ENCODE data around the gene PHKB. TPM values are rescaled to one million over a fixed set of nuclear protein-coding genes. Genes with fewer than 3 reads are reported as not detected.

The PHKB gene
- total RNA-seq, 4 donors from 2014 or later: 74.1 to 126 (median 101) TPM

DNA sequence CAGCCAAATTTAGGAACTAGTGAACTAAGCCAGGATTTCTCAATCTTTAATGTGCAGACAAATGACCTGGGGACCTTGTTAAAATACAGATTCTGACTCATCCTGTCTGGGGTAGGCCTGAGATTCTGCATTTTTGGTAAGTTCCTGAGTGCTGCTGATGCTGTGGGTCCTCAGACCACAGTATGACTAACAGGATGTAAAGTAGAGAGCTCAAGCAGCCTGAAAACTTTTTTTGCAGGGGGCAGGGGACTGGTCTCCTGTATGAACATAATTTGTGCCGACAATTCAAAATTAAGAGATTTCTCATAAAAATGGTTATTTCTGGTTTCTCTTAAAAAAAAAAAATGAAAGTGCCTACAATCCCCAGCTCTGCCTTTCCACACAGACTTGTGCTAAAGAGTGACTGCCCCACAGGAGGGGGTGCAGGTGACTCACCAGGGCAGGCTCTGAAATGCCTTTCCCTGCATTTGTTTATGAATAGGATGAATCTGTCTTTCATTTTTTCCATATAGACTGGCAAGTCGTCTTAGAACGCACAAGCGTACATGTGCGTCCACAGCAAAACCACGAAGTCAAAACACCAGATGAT lies 271.5 kb downstream of the PHKB start:
- H3K4me1 ChIP-seq: peaks cover 0 to 7% (median 0%) of the 10 kb centered on the region in 4 donors
- H3K27me3 ChIP-seq: no peaks in the 10 kb centered on the region
- H3K4me3 ChIP-seq: no peak overlapping the region
- in situ Hi-C loops (cut with MboI; ENCODE audit: low pct_ligation_motif_present in 1 of 4, low pct_unique_long_range_greater_than_20kb in 1 of 4, low sequenced_read_pairs in 3 of 4): loop anchor here in 1 of 4 donors (25.0 kb wide), 1 partner anchor 95 kb away; no protein-coding TSS in a partner anchor
- no peak for TF ChIP-seq POLR2AphosphoS5 (IDR thresholded peaks at IDR 0.05)
- no peak for TF ChIP-seq POLR2A (IDR thresholded peaks at IDR 0.05)
- TF ChIP-seq EP300 (IDR thresholded peaks at IDR 0.05; ENCODE audit: low read depth): no peak
- TF ChIP-seq, protein P1, sequence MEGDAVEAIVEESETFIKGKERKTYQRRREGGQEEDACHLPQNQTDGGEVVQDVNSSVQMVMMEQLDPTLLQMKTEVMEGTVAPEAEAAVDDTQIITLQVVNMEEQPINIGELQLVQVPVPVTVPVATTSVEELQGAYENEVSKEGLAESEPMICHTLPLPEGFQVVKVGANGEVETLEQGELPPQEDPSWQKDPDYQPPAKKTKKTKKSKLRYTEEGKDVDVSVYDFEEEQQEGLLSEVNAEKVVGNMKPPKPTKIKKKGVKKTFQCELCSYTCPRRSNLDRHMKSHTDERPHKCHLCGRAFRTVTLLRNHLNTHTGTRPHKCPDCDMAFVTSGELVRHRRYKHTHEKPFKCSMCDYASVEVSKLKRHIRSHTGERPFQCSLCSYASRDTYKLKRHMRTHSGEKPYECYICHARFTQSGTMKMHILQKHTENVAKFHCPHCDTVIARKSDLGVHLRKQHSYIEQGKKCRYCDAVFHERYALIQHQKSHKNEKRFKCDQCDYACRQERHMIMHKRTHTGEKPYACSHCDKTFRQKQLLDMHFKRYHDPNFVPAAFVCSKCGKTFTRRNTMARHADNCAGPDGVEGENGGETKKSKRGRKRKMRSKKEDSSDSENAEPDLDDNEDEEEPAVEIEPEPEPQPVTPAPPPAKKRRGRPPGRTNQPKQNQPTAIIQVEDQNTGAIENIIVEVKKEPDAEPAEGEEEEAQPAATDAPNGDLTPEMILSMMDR (IDR thresholded peaks at IDR 0.05): no peak
- intact Hi-C loops (cut with DNase I; ENCODE audit: low total_unique reads): no loop called here
- DNase-seq: no peak
- no peak overlapping the region for H3K27ac ChIP-seq
- no peaks in the 10 kb centered on the region for H3K36me3 ChIP-seq
- WGBS, 2 donors (ENCODE audit: low coverage in 1 of 2): 62 to 66% methylated on average over 6 of the region's 6 CpGs
- H3K9me3 ChIP-seq: no peaks in the 10 kb centered on the region

DNA sequence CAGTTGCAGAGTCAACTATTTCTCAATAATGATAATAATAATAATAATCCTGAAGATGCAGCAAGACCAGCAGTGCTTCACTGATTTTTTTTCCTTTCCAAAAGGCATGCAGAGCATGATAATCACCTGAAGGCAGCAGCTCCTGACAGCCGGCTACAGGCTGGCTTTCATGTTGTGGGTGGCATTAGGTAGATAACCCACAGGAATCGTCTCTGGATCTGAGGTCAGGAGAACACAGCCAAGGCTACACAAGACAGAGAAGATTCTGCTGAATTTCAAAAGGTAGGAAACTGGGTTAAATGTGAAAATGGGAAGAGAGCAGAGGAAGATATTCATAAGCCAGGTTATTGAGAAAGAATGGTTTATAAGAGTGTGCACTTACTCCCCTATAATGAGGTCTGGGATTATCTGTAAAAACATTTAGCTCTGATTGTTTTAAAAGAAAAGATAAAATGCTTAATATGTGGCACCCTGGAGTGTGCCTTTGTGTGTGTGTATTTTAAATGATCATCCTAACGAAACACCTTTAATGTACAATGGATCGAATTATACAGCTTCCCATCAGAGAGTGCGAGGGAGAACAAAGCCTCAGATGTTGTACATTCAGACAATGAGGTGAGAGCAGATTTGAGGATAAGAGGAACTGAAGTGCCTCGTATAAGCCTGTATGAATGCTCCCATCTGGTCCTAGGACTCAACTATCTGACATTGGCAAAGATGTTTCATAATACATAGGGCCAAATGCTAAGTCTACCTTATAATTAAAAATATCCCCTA lies 273.1 kb downstream of the PHKB start:
- WGBS, 2 donors (ENCODE audit: low coverage in 1 of 2): 82 to 86% methylated on average over 6 of the region's 6 CpGs
- Histone ChIP-seq H3K36me3 (no peaks in the 10 kb centered on the region), H3K27me3 (no peaks in the 10 kb centered on the region), H3K9me3 (peaks cover 0 to 4% of the 10 kb centered on the region in 2 donors), H3K4me1 (peaks cover 0 to 7% (median 0%) of the 10 kb centered on the region in 4 donors), H3K4me3 (no peak overlapping the region), H3K27ac (no peak overlapping the region)
- TF ChIP-seq, protein P1 (IDR thresholded peaks at IDR 0.05): no peak
- no peak for TF ChIP-seq EP300 (IDR thresholded peaks at IDR 0.05; ENCODE audit: low read depth)
- TF ChIP-seq POLR2AphosphoS5 (IDR thresholded peaks at IDR 0.05): no peak
- TF ChIP-seq POLR2A (IDR thresholded peaks at IDR 0.05): no peak
- no peak for DNase-seq
- intact Hi-C loops (cut with DNase I; ENCODE audit: low total_unique reads) (no loop called here), in situ Hi-C loops (cut with MboI; ENCODE audit: low pct_ligation_motif_present in 1 of 4, low pct_unique_long_range_greater_than_20kb in 1 of 4, low sequenced_read_pairs in 3 of 4) (loop anchor here in 1 of 4 donors (25.0 kb wide), 1 partner anchor 97 kb away; no protein-coding TSS in a partner anchor)

DNA sequence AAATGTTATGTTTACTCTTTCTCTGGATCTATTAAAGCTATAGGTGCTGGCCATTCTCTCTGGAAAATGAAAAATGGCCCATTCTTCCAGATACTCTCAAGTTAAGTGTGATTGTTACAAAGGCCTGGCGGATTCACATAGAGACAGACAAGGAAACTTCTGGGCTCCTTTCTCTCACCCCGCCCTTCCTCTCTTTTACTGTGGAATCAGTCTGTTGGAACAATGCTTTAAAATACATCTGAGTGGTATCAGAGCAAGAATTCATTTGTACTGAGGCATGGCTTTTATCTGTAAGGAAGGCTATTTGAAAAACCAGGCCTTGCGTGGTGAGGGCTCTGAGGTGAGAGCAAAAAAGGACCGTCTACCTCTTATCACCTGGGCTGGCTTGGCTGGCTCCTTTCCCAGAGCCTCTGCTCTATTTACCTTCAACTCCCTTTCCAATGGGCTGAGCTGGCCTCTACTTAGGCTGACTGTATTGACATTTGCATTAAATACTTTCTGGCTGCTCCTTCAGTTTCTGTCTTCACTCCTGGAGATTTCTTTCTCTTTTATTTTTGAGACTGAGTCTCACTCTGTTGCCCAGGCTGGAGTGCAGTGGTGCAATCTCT lies 274.0 kb downstream of the PHKB start:
- in situ Hi-C loops (cut with MboI; ENCODE audit: low pct_ligation_motif_present in 1 of 4, low pct_unique_long_range_greater_than_20kb in 1 of 4, low sequenced_read_pairs in 3 of 4) (loop anchor here in 1 of 4 donors (25.0 kb wide), 1 partner anchor 98 kb away; no protein-coding TSS in a partner anchor), intact Hi-C loops (cut with DNase I; ENCODE audit: low total_unique reads) (no loop called here)
- TF ChIP-seq, protein P1 (IDR thresholded peaks at IDR 0.05): no peak
- no peak for TF ChIP-seq EP300 (IDR thresholded peaks at IDR 0.05; ENCODE audit: low read depth)
- Histone ChIP-seq H3K27me3 (no peaks in the 10 kb centered on the region), H3K36me3 (no peaks in the 10 kb centered on the region), H3K9me3 (peaks cover 0 to 5% of the 10 kb centered on the region in 2 donors), H3K27ac (no peak overlapping the region), H3K4me3 (no peak overlapping the region), H3K4me1 (peaks cover 0 to 7% (median 0%) of the 10 kb centered on the region in 4 donors)
- DNase-seq: peak; percentile 59
- WGBS, 2 donors (ENCODE audit: low coverage in 1 of 2): 26 to 54% methylated on average over 2 to 4 of the region's 4 CpGs

DNA sequence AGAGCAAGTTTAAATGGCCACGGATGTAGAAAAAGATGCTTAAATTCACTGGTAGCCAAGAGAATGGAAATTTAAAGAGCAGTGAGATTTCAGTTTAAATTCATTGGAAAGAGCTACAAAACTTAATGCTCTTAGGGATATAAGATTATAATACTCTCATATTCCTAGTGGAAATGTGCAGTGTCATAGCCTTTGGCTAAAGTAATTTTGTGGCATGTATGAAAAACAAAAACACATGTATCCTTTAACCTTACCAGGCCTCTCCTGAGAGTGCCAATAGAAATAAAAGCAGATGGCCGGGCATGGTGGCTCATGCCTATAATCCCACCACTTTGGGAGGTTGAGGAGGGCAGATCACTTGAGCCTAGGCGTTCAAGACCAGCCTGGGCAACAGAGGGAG lies 289.2 kb downstream of the PHKB start:
- H3K27ac ChIP-seq: no peak overlapping the region
- no peaks in the 10 kb centered on the region for H3K9me3 ChIP-seq
- 75 to 94% methylated on average over 2 to 3 of the region's 3 CpGs for WGBS, 2 donors (ENCODE audit: low coverage in 1 of 2)
- no peaks in the 10 kb centered on the region for H3K4me1 ChIP-seq
- intact Hi-C loops (cut with DNase I; ENCODE audit: low total_unique reads) (no loop called here), in situ Hi-C loops (cut with MboI; ENCODE audit: low pct_ligation_motif_present in 1 of 4, low pct_unique_long_range_greater_than_20kb in 1 of 4, low sequenced_read_pairs in 3 of 4) (no loop called here)
- no peak overlapping the region for H3K4me3 ChIP-seq
- DNase-seq: no peak
- TF ChIP-seq POLR2A (IDR thresholded peaks at IDR 0.05): no peak
- no peak for TF ChIP-seq EP300 (IDR thresholded peaks at IDR 0.05; ENCODE audit: low read depth)
- no peaks in the 10 kb centered on the region for H3K27me3 ChIP-seq
- H3K36me3 ChIP-seq: no peaks in the 10 kb centered on the region

Small RNA genes lying within 50 kb of the gene (small RNA-seq; reads per million reads assigned to genes)
- 0 to 0.14 (median 0) reads per million in 4 donors for gene RNA5SP425

Other genes with a start within 250 kb of the PHKB start
- gene ITFG1, start 268 bp upstream of the PHKB start, total RNA-seq: 100 to 1,000 TPM in 1 of 4 donors, 10 to 100 TPM in 3; 12.9 to 100 (median 60.8) TPM